Skin epidermis (tissue), 12 donors: ENCODE results near the gene MED6.

Experiments
- H3K27ac ChIP-seq, 21 experiments: fragments of 200-600 bp; sonication (generic) in 11 of 21; one replicate each; pipeline ENCODE4 v1.5.0; 2020; ENCODE audit warnings: mild to moderate bottlenecking in 3 of 21, inconsistent platforms in 2 of 21, moderate library complexity in 2 of 21
- H3K4me3 ChIP-seq, 7 experiments: fragments of 200-600 bp; sonication (generic) in 2 of 7; one replicate each; pipeline ENCODE4 v1.5.0; 2020; ENCODE audit warnings: inconsistent platforms in 2 of 7, mild to moderate bottlenecking in 2 of 7, moderate library complexity in 1 of 7

Gene MED6

GRCh38 chr14:70602254-70602653 lies 1.8 kb upstream of the MED6 start:
- Histone ChIP-seq H3K4me3 (no peak overlapping the region), H3K27ac (no peak overlapping the region)

- Histone ChIP-seq H3K4me3 (peak overlapping the region; percentile 44 to 97 (median 79)), H3K27ac (peak overlapping the region in 20 of 21 experiments; percentile 37 to 88 (median 74))
Observed at GRCh38 chr14:70601162-70601561, 707 bp upstream of the MED6 start.

DNA sequence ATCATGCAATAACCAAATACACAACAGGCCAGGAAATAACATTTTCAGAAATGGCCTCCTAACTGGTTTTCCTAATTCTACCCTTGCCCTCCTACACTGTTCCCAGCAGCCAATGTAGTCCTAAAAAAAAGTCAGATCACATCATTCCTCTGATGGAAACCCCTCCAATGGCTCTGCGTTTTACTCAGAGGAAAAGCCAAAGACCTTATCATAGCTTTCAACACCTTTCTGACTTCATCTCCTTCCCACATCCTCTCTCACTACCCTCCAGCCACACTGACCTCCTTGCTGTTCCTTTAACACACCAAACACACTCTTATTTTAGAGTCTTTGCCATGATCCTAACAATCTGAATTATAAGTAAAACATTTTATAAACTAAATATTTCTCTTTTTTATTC lies 1.1 kb downstream of the MED6 start:
- Histone ChIP-seq H3K4me3 (peak overlapping the region in 4 of 7 experiments; percentile 77 to 88 (median 80)), H3K27ac (no peak overlapping the region)

DNA sequence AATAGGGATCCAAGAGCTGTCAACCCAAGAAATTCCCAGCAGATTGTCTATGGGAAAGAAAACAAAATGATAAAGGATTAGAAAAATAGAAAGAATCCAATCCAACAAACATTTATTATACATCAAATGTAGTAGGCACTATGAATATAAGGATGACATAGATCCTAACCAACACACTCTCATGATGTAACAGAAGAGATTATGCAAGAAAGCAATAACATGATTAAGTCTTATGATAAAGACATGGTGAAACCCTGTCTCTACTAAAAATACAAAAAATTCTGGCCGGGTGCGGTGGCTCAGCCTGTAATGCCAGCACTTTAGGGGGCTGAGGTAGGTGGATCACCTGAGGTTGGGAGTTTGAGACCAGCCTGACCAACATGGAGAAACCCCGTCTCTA lies 2.7 kb downstream of the MED6 start:
- Histone ChIP-seq H3K4me3 (no peak overlapping the region), H3K27ac (no peak overlapping the region)

DNA sequence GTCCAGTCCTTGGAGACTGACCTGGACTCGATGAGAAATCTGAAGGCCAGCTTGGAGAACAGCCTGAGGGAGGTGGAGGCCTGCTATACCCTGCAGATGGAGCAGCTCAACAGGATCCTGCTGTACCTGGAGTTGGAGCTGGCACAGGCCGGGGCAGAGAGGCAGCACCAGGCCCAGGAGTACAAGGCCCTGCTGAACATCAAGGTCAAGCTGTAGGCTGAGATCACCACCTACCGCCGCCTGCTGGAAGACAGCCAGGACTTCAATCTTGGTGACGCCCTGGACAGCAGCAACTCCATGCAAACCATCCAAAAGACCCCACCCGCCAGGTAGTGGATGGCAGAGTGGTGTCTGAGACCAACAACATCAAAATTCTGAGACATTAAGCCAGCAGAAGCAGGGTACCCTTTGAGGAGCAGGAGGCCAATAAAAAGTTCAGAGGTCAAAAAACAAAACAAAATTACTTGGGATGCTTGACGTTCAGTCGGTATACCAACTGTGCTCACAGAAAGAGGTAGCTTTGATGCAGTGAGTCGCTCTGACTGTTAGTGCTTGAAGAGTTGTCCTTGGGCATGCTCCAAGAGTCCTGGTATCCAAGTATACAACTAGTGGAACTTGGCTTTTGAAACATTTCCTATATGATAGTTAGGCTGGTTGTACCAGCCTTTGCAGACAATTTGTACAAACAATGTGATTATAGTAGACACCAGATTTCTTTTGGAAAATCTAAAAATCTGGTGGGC lies 4.8 kb downstream of the MED6 start:
- no peak overlapping the region for H3K27ac ChIP-seq
- H3K4me3 ChIP-seq: no peak overlapping the region

DNA sequence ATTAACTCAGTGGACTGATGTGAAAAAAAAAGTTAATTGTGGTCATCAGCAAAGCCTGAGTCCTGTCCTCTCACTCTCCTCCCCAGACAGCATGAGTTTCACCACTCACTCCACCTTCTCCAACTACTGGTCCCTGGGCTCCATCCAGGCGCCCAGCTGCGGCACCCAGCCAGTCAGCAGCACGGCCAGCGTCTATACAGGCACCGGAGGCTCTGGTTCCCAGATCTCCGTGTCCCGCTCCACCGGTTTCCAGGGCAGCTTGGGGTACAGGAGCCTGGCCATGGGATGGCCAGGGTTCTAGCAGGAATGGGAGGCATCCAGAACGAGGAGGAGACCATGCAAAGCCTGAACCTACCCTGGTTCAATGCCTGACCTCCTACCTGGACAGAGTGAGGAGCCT lies 6.0 kb downstream of the MED6 start:
- no peak overlapping the region for H3K27ac ChIP-seq
- no peak overlapping the region for H3K4me3 ChIP-seq

- no peak overlapping the region for H3K27ac ChIP-seq
- H3K4me3 ChIP-seq: no peak overlapping the region
Observed at GRCh38 chr14:70585231-70585630, 15.2 kb downstream of the MED6 start.

GRCh38 chr14:70576891-70577290 lies 23.6 kb downstream of the MED6 start:
- no peak overlapping the region for H3K27ac ChIP-seq
- no peak overlapping the region for H3K4me3 ChIP-seq

- no peak overlapping the region for H3K4me3 ChIP-seq
- no peak overlapping the region for H3K27ac ChIP-seq
Observed at GRCh38 chr14:70573050-70573449, 27.4 kb downstream of the MED6 start.

GRCh38 chr14:70571139-70571538 lies 29.3 kb downstream of the MED6 start:
- H3K27ac ChIP-seq: no peak overlapping the region
- H3K4me3 ChIP-seq: no peak overlapping the region

- Histone ChIP-seq H3K27ac (no peak overlapping the region), H3K4me3 (no peak overlapping the region)
Observed at GRCh38 chr14:70567791-70568190, 32.7 kb downstream of the MED6 start.

DNA sequence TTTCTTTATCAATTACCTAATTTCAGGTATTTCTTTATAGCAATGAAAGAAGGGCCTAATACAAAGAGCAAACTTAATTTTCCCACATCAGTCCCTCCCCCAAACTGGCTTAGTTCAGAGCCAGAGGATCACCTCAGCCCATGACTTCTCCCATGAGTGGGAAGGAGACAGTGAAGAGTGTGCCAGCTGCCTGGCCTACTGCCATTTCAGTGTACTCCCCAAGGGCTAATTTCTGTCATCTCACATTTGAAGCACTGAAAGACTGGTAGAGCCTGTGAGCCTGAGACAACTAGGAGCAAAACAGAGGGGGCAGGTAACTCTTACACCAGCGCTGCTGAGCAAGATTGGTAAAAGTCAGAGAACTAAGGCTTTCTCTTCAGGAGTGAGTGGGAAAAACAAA lies 36.6 kb downstream of the MED6 start:
- Histone ChIP-seq H3K4me3 (no peak overlapping the region), H3K27ac (peak overlapping the region in 1 of 21 experiments; percentile 41)

DNA sequence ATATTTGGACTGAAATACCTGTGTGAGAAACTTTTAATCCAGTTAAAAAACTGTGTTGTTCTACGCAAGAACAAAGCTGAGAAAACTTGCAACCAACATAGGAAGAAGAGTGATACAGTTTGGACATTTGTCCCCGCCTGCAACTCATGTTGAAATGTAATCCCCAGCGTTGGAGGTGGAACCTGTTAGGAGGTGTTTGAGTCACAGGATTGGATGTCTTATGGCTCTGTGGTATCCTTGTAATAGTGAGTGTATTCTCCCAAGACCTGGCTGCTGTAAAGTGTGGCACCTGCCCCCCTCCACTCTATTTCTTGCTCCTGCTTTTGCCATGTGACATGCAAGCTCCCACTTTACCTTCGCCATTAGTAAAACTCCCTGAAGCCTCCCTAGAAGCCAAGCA lies 37.0 kb downstream of the MED6 start:
- H3K27ac ChIP-seq: peak overlapping the region in 1 of 21 experiments; percentile 41
- H3K4me3 ChIP-seq: no peak overlapping the region

GRCh38 chr14:70558356-70558755 lies 42.1 kb downstream of the MED6 start:
- Histone ChIP-seq H3K4me3 (no peak overlapping the region), H3K27ac (no peak overlapping the region)

DNA sequence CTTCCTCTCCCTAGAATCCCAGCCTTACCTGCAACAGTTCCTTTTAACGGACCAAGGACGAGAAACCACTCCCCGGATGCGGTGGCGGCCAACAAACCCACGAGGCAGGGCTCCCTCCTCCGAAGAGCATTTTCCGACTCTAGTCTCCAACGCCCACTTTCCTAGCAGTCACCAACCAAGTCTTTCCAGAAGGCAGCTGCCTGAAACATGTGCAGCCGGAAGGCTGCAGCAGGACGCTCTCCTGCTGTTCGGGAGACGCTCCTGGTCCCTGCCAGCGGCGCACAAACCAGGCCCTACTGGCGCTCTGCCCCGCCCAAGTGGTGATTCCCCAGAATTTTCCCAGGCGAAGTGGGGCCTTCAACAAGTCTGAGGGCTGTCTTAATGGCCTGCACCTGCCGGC lies 44.6 kb downstream of the MED6 start:
- Histone ChIP-seq H3K27ac (no peak overlapping the region), H3K4me3 (peak overlapping the region in 3 of 7 experiments; percentile 1 to 8 (median 7))

GRCh38 chr14:70538087-70538486 lies 62.4 kb downstream of the MED6 start:
- H3K27ac ChIP-seq: no peak overlapping the region
- H3K4me3 ChIP-seq: no peak overlapping the region

DNA sequence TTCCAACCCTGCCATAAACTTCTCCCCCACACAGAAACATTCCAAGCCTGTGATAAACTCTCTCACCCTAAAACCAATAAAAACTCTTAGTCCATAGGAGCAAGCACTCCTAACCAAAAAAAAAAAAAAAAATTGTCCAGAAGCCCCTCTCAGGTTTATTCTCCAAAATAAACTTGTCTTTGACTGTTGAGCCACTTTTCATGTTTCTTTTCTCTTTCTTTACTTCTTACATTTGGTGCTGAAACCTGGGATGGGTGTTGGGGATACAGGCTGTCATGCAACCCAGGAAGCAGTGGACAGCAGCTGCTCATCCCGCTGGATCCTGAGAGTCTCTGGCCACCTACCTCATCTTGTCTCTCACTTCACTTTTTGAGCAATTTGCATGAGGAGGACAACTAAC lies 63.6 kb downstream of the MED6 start:
- Histone ChIP-seq H3K27ac (no peak overlapping the region), H3K4me3 (no peak overlapping the region)

- Histone ChIP-seq H3K27ac (no peak within 1 kb of the TSS), H3K4me3 (no peak within 1 kb of the TSS)
Observed at GRCh38 chr14:70534904-70535303, 65.6 kb downstream of the MED6 start, which contains the start of gene ADAM20. Gene ADAM20, minus strand, starts transcription at chr14:70535004. Its CDS starts 10,247 bp downstream, at chr14:70524757.
